A673 (cell line): ENCODE measurements around the gene KCNG2. TPM values are rescaled to one million over a fixed set of nuclear protein-coding genes. Genes with fewer than 3 reads are reported as not detected.

Experiments
- BruUV-seq: library from RNA; stranded (reverse); fragments of 400-500 nt; replicated peaks from 2 replicates; lab custom pipeline; 2021; lab: Mats Ljungman, UMichigan
- CTCF ChIA-PET: fragments of 300-600 bp; sonication (Branson Sonifier 250); formaldehyde crosslinking; loops from one replicate; lab custom pipeline; 2022; ENCODE audit warnings: antibody characterized with exemption; lab: Charles Lee
- POLR2A ChIA-PET: fragments of 300-600 bp; sonication (Branson Sonifier 250); formaldehyde crosslinking; loops from one replicate; lab custom pipeline; 2022; ENCODE audit warnings: antibody characterized with exemption; ENCODE audit not compliant: low non-redundant PET; lab: Charles Lee
- DNase-seq: peaks from one replicate; pipeline ENCODE4 v3.0.0-alpha.2; 2015; ENCODE audit warnings: low spot score
- H3K27ac ChIP-seq: fragments of 200-600 bp; sonication (generic); 2 replicates; pipeline ENCODE4 v1.5.1; 2016; ENCODE audit warnings: mixed run types, low read depth, mild to moderate bottlenecking, mixed read lengths, antibody characterized with exemption, low read length; ENCODE audit not compliant: poor library complexity, severe bottlenecking
- H3K27me3 ChIP-seq: fragments of 200-600 bp; sonication (generic); replicated peaks from 2 replicates; pipeline ENCODE4 v1.6.1; 2017; ENCODE audit warnings: mixed run types, low read depth, mild to moderate bottlenecking, mixed read lengths, antibody characterized with exemption, low read length; ENCODE audit not compliant: insufficient read depth, poor library complexity
- H3K36me3 ChIP-seq: fragments of 200-600 bp; sonication (generic); 2 replicates; pipeline ENCODE4 v1.6.1; 2016; ENCODE audit warnings: mixed run types, mild to moderate bottlenecking, mixed read lengths, antibody characterized with exemption, low read length; ENCODE audit not compliant: insufficient read depth, poor library complexity, severe bottlenecking
- H3K4me1 ChIP-seq: fragments of 200-600 bp; sonication (generic); 2 replicates; pipeline ENCODE4 v1.6.1; 2017; ENCODE audit warnings: mixed run types, mild to moderate bottlenecking, mixed read lengths, antibody characterized with exemption, low read length; ENCODE audit not compliant: insufficient read depth, poor library complexity, severe bottlenecking
- H3K4me3 ChIP-seq: fragments of 200-600 bp; sonication (generic); 2 replicates; pipeline ENCODE4 v1.5.1; 2016; ENCODE audit warnings: low read depth, mixed run types, mild to moderate bottlenecking, mixed read lengths, low read length; ENCODE audit not compliant: poor library complexity, severe bottlenecking
- H3K9me3 ChIP-seq: fragments of 200-600 bp; sonication (generic); 2 replicates; pipeline ENCODE4 v1.6.1; 2016; ENCODE audit warnings: mixed run types, low read depth, mild to moderate bottlenecking, mixed read lengths, antibody characterized with exemption, low read length; ENCODE audit not compliant: poor library complexity, severe bottlenecking
- CTCF ChIP-seq: fragments of 300-800, 200-600 bp; sonication (generic); conservative IDR thresholded peaks from 2 replicates; pipeline ENCODE4 v1.5.1; 2017; ENCODE audit warnings: low read depth, mild to moderate bottlenecking, antibody characterized with exemption, low read length, moderate library complexity, mixed read lengths
- EZH2 ChIP-seq: fragments of 200-600 bp; sonication (generic); IDR thresholded peaks from 2 replicates; pipeline ENCODE4 v1.6.1; 2017; ENCODE audit warnings: borderline replicate concordance, low read depth, mild to moderate bottlenecking, mixed read lengths, antibody characterized with exemption, low read length; ENCODE audit not compliant: poor library complexity, severe bottlenecking
- intact Hi-C: fragments of 100-400 bp; cut with micrococcal nuclease; formaldehyde crosslinking; loops from one replicate; pipeline ENCODE4 v1.10.0; 2022; ENCODE audit not compliant: unreplicated experiment
- total RNA-seq: library from RNA; stranded (reverse); gene quantifications from 2 replicates; pipeline ENCODE4 v1.2.3, GENCODE V29; 2021

The KCNG2 gene
- total RNA-seq, 1 experiment from 2014 or later = not detected

DNA sequence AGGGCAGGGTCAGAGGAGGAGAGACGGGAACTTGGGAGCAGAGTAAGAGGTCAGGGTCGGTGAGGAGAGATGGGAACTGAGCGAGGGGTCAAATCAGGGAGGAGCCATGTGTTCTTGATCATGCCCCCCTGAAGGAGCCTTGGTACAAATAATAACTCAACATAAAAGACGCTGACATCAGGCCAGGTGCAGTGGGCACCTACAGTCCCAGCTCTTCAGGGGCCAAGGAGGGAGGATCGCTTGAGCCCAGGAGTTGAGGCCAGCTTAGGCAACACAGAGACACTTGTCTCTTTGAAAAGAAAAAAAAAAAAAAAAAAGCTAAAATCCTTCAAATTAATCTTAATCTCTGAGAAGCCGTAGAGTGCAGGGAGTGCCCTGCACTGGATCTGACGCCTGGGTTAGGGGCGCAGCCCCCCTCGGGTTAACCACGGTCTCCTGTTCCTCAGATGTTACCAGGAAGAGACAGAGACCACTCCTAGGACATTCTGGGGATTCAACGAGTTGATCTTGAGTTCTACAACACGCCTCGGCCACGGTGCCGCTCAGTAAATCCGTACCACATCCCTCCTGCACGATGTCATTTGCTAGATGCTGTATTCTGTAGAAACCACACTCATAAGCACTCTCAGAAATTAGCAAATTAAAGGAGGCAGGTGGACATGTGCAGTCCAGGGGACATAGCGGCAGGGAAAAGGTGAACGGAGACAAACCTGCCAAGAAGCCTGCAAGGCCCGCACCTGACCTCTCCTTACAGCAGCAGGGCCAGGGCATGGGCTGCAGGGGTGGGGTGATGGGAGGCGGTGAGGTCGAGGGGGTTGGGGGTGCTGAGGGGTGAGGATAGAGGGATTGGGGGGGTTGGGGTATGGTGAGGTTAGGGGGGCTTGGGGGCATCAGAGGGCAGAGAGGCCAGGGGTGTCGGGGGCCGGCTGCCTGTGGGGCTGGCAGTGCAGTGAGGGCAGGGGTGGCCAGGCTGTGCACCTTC lies 124.5 kb downstream of the KCNG2 start:
- no peak overlapping the region for H3K4me3 ChIP-seq
- BruUV-seq = no TSS peak
- H3K9me3 ChIP-seq = no peaks in the 10 kb centered on the region
- H3K27me3 ChIP-seq = no peaks in the 10 kb centered on the region
- peaks cover 4% of the 10 kb centered on the region for H3K36me3 ChIP-seq
- no peak for DNase-seq
- no peaks in the 10 kb centered on the region for H3K4me1 ChIP-seq
- CTCF ChIA-PET = no interaction called here
- intact Hi-C loops = no loop called here
- no peak overlapping the region for H3K27ac ChIP-seq
- POLR2A ChIA-PET = interaction anchor here (0.6 kb wide), 1 partner anchor 63 kb away, joined by 5 read pairs; no protein-coding TSS in a partner anchor
- TF ChIP-seq CTCF (no peak), EZH2 (no peak)

DNA sequence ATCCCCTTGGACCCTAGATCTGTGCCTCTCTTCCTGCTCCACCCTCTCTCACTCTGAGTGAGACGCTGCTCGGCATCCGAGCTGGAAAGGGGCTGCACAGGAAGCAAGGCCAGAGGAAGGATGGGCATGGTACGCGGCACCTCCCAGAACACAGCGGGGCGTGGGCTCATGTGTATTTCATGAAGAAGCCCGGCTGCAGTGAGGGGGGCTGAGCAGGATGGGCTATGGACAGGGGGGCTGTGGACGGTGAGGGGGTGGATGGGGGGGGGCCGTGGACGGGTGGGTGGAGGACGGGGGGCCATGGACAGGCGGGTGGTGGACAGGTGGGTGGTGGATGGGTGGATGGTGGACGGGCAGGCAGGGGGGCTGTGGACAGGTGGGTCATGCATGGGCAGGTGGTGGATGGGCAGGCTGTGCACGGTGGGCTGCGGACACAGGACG lies 125.3 kb downstream of the KCNG2 start:
- POLR2A ChIA-PET = no interaction called here
- CTCF ChIA-PET = no interaction called here
- no peaks in the 10 kb centered on the region for H3K27me3 ChIP-seq
- TF ChIP-seq CTCF (no peak), EZH2 (no peak)
- intact Hi-C loops = no loop called here
- peaks cover 4% of the 10 kb centered on the region for H3K36me3 ChIP-seq
- no peaks in the 10 kb centered on the region for H3K9me3 ChIP-seq
- no peak overlapping the region for H3K4me3 ChIP-seq
- no TSS peak for BruUV-seq
- H3K4me1 ChIP-seq = no peaks in the 10 kb centered on the region
- no peak overlapping the region for H3K27ac ChIP-seq
- no peak for DNase-seq

DNA sequence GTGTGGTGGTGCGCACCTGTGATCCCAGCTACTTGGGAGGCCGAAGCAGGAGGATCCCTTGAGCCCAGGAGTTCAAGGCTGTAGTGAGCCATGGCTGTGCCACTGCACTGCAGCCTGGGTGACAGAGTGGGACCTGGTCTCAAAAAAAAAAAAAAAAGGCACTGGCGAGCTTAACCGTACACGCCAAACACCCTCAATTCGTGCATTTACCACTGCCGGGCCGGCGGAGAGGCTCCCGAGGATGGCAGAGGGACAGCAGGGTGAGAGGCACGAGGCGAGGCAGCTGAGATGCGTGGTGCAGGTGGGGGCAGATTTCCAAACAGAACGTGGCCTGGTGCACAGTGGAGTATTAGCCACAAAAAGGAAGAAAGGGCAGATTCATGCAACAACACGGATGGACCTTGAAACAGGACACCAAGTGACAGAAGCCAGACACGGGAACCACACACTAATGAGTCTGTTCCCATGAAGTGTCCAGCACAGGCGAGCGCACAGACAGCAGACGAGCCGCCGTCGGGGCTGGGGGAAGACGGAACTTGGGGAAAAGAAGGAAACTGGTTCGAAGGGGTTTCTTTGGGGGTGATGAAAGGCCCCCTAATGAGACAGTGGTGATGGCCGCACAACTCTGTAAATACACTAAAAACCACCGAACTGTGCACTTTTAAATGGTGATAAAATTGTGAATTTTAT lies 126.3 kb downstream of the KCNG2 start:
- POLR2A ChIA-PET = no interaction called here
- BruUV-seq = no TSS peak

More for the DNA sequence above, 126.3 kb downstream of the KCNG2 start:
- TF ChIP-seq EZH2 = no peak
- TF ChIP-seq CTCF = no peak
- Histone ChIP-seq H3K4me1 (no peaks in the 10 kb centered on the region), H3K27me3 (no peaks in the 10 kb centered on the region), H3K4me3 (no peak overlapping the region), H3K36me3 (peaks cover 8% of the 10 kb centered on the region), H3K9me3 (peaks cover 5% of the 10 kb centered on the region), H3K27ac (no peak overlapping the region)
- CTCF ChIA-PET = no interaction called here
- intact Hi-C loops = no loop called here
- DNase-seq = no peak
